ENCODE measurements around the gene COLQ.
"Not testable (repeated sequence)": the region's sequence is repeated elsewhere in the genome, so short reads cannot be mapped to it uniquely, and the experiment has no call there.

COLQ gene

GRCh38 chr3:15420871-15421270 is 100.6 kb downstream of the COLQ start:
- DNase-seq, result no peak

DNA sequence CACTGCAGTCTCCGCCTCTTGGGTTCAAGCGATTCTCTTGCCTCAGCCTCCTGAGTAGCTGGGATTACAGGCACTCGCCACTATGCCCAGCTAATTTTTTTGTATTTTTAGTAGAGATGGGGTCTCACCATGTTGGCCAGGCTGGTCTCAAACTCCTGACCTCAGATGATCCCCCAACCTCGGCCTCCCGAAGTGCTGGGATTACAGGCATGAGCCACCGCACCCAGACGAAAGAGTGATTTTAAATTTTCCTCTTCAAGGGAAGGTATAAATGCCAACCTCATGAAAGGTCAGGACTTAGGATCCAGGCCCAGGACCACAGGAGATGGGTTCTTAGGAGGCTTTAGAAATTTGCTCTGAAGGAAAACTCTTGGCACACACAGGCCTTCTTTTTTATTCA is 110.5 kb downstream of the COLQ start:
- not testable (repeated sequence) for DNase-seq

- DNase-seq, result no peak
These were observed 111.7 kb downstream of the COLQ start for GRCh38 chr3:15409774-15410173.

DNA sequence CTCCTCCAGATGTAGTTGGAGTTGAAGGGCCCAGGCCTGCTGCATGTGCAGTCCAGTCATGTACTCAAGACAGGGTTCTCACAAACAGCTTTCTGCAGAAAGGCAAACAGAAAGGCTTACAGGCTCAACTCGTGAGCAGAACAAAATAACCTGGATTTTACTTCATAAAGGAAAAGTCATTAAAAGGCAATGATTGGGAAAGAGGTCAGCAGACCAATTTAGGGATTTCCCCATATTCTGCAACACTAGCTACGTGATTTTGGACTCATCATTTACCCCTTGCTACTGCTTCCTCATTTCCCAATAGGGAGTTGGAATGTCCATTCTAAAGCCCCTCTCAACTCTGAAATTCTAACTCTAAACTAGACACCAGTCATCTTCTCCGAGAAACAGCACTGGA is 112.3 kb downstream of the COLQ start:
- DNase-seq, result no peak

DNA sequence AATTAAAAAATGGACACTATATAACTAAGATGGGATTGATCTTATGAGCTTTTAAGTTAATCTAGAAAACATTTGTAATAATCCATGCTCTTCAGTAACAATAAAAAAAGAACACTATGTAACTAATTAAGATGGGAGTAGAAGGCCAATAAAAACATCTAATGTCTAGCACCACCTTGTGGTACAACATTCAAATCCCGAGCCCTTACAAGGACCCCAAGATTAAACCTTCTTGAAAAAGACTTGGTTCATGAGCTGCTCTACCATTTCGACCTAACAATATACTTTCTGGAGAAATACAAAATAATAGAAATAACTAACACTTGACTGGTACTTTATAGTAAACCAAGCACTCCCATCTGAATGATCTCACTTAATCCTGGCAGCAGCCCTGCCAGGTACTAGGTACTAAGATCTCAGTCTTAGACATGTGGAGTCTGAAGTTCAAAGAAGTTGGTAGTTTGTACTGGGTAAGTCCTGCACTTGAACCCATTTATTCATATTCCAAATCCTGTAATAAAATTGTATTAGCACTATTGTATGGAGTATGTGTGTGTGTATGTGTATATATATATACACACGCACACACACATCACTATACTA is 116.0 kb downstream of the COLQ start:
- no peak for DNase-seq

DNA sequence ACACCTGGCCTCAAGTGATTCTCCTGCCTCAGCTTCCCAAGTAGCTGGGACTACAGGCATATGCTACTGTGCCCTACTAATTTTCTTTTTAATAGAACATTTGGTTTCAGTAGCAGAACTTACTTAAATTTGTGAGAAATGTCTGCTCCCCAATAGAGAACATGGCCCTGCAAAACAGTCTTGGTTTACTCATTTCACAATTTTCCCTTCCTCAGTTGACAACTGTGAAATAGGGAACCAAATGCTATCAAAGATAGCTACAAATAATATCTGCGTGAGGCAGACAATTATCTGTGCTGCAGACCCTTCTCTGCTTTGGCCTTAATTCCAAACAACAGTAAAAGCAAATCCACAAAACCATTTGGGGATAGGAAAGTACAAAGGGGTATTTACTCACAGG is 116.7 kb downstream of the COLQ start:
- DNase-seq, result no peak

DNA sequence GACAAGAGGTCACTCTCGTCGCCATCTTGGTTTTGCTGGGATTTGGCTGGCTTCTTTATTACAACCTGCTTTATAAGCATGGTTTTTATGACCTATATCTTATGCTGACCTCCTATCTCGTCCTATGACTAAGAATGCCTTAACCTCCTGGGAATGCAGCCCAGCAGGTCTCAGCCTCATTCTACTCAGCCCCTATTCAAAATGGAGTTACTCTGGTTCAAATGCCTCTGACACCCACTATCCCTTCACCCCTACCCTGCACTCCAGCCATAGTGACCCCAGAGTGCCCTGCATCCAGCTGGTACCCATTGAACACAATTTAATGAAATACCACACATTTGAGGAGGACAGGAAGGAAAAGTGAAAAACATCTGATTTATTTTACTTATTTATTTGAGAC is 117.5 kb downstream of the COLQ start:
- no peak for DNase-seq

GRCh38 chr3:15403495-15403894 is 118.0 kb downstream of the COLQ start:
- DNase-seq, result no peak

- no peak for DNase-seq
These were observed 119.6 kb downstream of the COLQ start for GRCh38 chr3:15401936-15402335.
